Activated naive CD4-positive, alpha-beta T cell treated with anti-CD3 and anti-CD28 coated beads, Interleukin-2, amount 50 U/mL, for 24 hours (primary cell): ENCODE results near the gene NPHP4.

Experiments
- H3K27ac Mint-ChIP-seq: one replicate; pipeline ENCODE4 v1.8.0; 2021; ENCODE audit warnings: mild to moderate bottlenecking, mixed read lengths
- H3K27me3 Mint-ChIP-seq: one replicate; pipeline ENCODE4 v1.8.0; 2021; ENCODE audit warnings: mixed read lengths
- H3K36me3 Mint-ChIP-seq: one replicate; pipeline ENCODE4 v1.8.0; 2021; ENCODE audit warnings: mixed read lengths
- H3K4me1 Mint-ChIP-seq: one replicate; pipeline ENCODE4 v1.8.0; 2021; ENCODE audit warnings: mixed read lengths
- H3K4me3 Mint-ChIP-seq: one replicate; pipeline ENCODE4 v1.8.0; 2021; ENCODE audit warnings: mild to moderate bottlenecking, mixed read lengths
- H3K9me3 Mint-ChIP-seq: one replicate; pipeline ENCODE4 v1.8.0; 2021; ENCODE audit warnings: mixed read lengths

Gene NPHP4

GRCh38 chr1:5992026-5992813, at the start of gene NPHP4:
NPHP4 (minus strand) TSS chr1:5992425; CDS start chr1:5986289, 6,136 bp downstream.
- peak within 1 kb of the TSS; percentile 97 for H3K4me3 Mint-ChIP-seq
- H3K9me3 Mint-ChIP-seq, result no peaks in the 10 kb centered on the region
- no peaks in the 10 kb centered on the region for H3K27me3 Mint-ChIP-seq
- peak within 1 kb of the TSS; percentile 93 for H3K27ac Mint-ChIP-seq
- no peaks in the 10 kb centered on the region for H3K36me3 Mint-ChIP-seq
- H3K4me1 Mint-ChIP-seq, result peaks cover 32% of the 10 kb centered on the region

- Mint-ChIP-seq H3K36me3 (peaks cover 2% of the 10 kb centered on the region), H3K4me1 (peaks cover 18% of the 10 kb centered on the region), H3K9me3 (no peaks in the 10 kb centered on the region), H3K4me3 (no peak overlapping the region), H3K27ac (no peak overlapping the region), H3K27me3 (no peaks in the 10 kb centered on the region)
Measured at GRCh38 chr1:6041432-6042062, 49.3 kb upstream of the NPHP4 start.

GRCh38 chr1:6040861-6041415, 48.7 kb upstream of the NPHP4 start:
- Mint-ChIP-seq H3K4me3 (no peak overlapping the region), H3K27ac (no peak overlapping the region), H3K27me3 (no peaks in the 10 kb centered on the region), H3K36me3 (peaks cover 2% of the 10 kb centered on the region), H3K9me3 (no peaks in the 10 kb centered on the region), H3K4me1 (peaks cover 25% of the 10 kb centered on the region)

- Mint-ChIP-seq H3K9me3 (no peaks in the 10 kb centered on the region), H3K27ac (peak overlapping the region; percentile 46), H3K27me3 (no peaks in the 10 kb centered on the region), H3K4me1 (peaks cover 29% of the 10 kb centered on the region), H3K36me3 (peaks cover 3% of the 10 kb centered on the region), H3K4me3 (no peak overlapping the region)
Measured at GRCh38 chr1:6040444-6040843, 48.2 kb upstream of the NPHP4 start.

- Mint-ChIP-seq H3K4me3 (no peak overlapping the region), H3K9me3 (no peaks in the 10 kb centered on the region), H3K36me3 (peaks cover 3% of the 10 kb centered on the region), H3K27me3 (no peaks in the 10 kb centered on the region), H3K27ac (no peak overlapping the region), H3K4me1 (peaks cover 40% of the 10 kb centered on the region)
Measured at GRCh38 chr1:6039031-6039430, 46.8 kb upstream of the NPHP4 start.

GRCh38 chr1:6038603-6039002, 46.4 kb upstream of the NPHP4 start:
- H3K9me3 Mint-ChIP-seq, result no peaks in the 10 kb centered on the region
- H3K27me3 Mint-ChIP-seq, result no peaks in the 10 kb centered on the region
- peaks cover 37% of the 10 kb centered on the region for H3K4me1 Mint-ChIP-seq
- no peak overlapping the region for H3K4me3 Mint-ChIP-seq
- H3K27ac Mint-ChIP-seq, result no peak overlapping the region
- peaks cover 3% of the 10 kb centered on the region for H3K36me3 Mint-ChIP-seq

GRCh38 chr1:6037338-6037762, 45.1 kb upstream of the NPHP4 start:
- no peaks in the 10 kb centered on the region for H3K9me3 Mint-ChIP-seq
- H3K4me1 Mint-ChIP-seq, result peaks cover 48% of the 10 kb centered on the region
- H3K36me3 Mint-ChIP-seq, result peaks cover 3% of the 10 kb centered on the region
- no peak overlapping the region for H3K27ac Mint-ChIP-seq
- no peak overlapping the region for H3K4me3 Mint-ChIP-seq
- no peaks in the 10 kb centered on the region for H3K27me3 Mint-ChIP-seq

- Mint-ChIP-seq H3K4me1 (peaks cover 59% of the 10 kb centered on the region), H3K36me3 (peaks cover 2% of the 10 kb centered on the region), H3K9me3 (no peaks in the 10 kb centered on the region), H3K27me3 (no peaks in the 10 kb centered on the region), H3K4me3 (no peak overlapping the region), H3K27ac (peak overlapping the region; percentile 76)
Measured at GRCh38 chr1:6035719-6036118, 43.5 kb upstream of the NPHP4 start.

GRCh38 chr1:6035303-6035702, 43.1 kb upstream of the NPHP4 start:
- peak overlapping the region; percentile 31 for H3K27ac Mint-ChIP-seq
- H3K27me3 Mint-ChIP-seq, result no peaks in the 10 kb centered on the region
- H3K4me3 Mint-ChIP-seq, result no peak overlapping the region
- H3K36me3 Mint-ChIP-seq, result peaks cover 4% of the 10 kb centered on the region
- no peaks in the 10 kb centered on the region for H3K9me3 Mint-ChIP-seq
- H3K4me1 Mint-ChIP-seq, result peaks cover 63% of the 10 kb centered on the region

GRCh38 chr1:6034750-6035096, 42.5 kb upstream of the NPHP4 start:
- Mint-ChIP-seq H3K36me3 (peaks cover 4% of the 10 kb centered on the region), H3K4me1 (peaks cover 69% of the 10 kb centered on the region), H3K27ac (no peak overlapping the region), H3K4me3 (no peak overlapping the region), H3K9me3 (no peaks in the 10 kb centered on the region), H3K27me3 (no peaks in the 10 kb centered on the region)

GRCh38 chr1:6033986-6034749, 41.9 kb upstream of the NPHP4 start:
- H3K9me3 Mint-ChIP-seq, result no peaks in the 10 kb centered on the region
- no peaks in the 10 kb centered on the region for H3K27me3 Mint-ChIP-seq
- H3K4me1 Mint-ChIP-seq, result peaks cover 74% of the 10 kb centered on the region
- peaks cover 7% of the 10 kb centered on the region for H3K36me3 Mint-ChIP-seq
- H3K27ac Mint-ChIP-seq, result no peak overlapping the region
- no peak overlapping the region for H3K4me3 Mint-ChIP-seq

GRCh38 chr1:6033124-6033523, 40.9 kb upstream of the NPHP4 start:
- peak overlapping the region; percentile 5 for H3K27ac Mint-ChIP-seq
- peaks cover 7% of the 10 kb centered on the region for H3K36me3 Mint-ChIP-seq
- no peaks in the 10 kb centered on the region for H3K27me3 Mint-ChIP-seq
- H3K4me3 Mint-ChIP-seq, result no peak overlapping the region
- H3K4me1 Mint-ChIP-seq, result peaks cover 83% of the 10 kb centered on the region
- H3K9me3 Mint-ChIP-seq, result no peaks in the 10 kb centered on the region

GRCh38 chr1:6030547-6031261, 38.5 kb upstream of the NPHP4 start:
- peaks cover 5% of the 10 kb centered on the region for H3K36me3 Mint-ChIP-seq
- H3K4me3 Mint-ChIP-seq, result peak overlapping the region; percentile 31
- no peaks in the 10 kb centered on the region for H3K27me3 Mint-ChIP-seq
- no peaks in the 10 kb centered on the region for H3K9me3 Mint-ChIP-seq
- peaks cover 71% of the 10 kb centered on the region for H3K4me1 Mint-ChIP-seq
- H3K27ac Mint-ChIP-seq, result no peak overlapping the region

- no peaks in the 10 kb centered on the region for H3K27me3 Mint-ChIP-seq
- peaks cover 68% of the 10 kb centered on the region for H3K4me1 Mint-ChIP-seq
- H3K9me3 Mint-ChIP-seq, result no peaks in the 10 kb centered on the region
- H3K36me3 Mint-ChIP-seq, result peaks cover 5% of the 10 kb centered on the region
- peak overlapping the region; percentile 31 for H3K4me3 Mint-ChIP-seq
- H3K27ac Mint-ChIP-seq, result no peak overlapping the region
Measured at GRCh38 chr1:6030132-6030531, 37.9 kb upstream of the NPHP4 start.

GRCh38 chr1:6029351-6029750, 37.1 kb upstream of the NPHP4 start:
- H3K27ac Mint-ChIP-seq, result peak overlapping the region; percentile 52
- peaks cover 5% of the 10 kb centered on the region for H3K36me3 Mint-ChIP-seq
- no peaks in the 10 kb centered on the region for H3K27me3 Mint-ChIP-seq
- peak overlapping the region; percentile 94 for H3K4me3 Mint-ChIP-seq
- H3K9me3 Mint-ChIP-seq, result no peaks in the 10 kb centered on the region
- peaks cover 64% of the 10 kb centered on the region for H3K4me1 Mint-ChIP-seq
